Measurements from ENCODE around the gene UBE2E1.

UBE2E1 gene

GRCh38 chr3:23795096-23795495 lies 10.7 kb upstream of the UBE2E1 start:
- DNase-seq (ENCODE audit: low read depth in 4 of 4, low spot score in 1 of 4), result no peak

- DNase-seq (ENCODE audit: low read depth in 4 of 4, low spot score in 1 of 4), result no peak
Measured at GRCh38 chr3:23796518-23796917, 9.2 kb upstream of the UBE2E1 start.

- no peak for DNase-seq (ENCODE audit: low read depth in 4 of 4, low spot score in 1 of 4)
Measured at GRCh38 chr3:23797491-23797890, 8.3 kb upstream of the UBE2E1 start.

DNA sequence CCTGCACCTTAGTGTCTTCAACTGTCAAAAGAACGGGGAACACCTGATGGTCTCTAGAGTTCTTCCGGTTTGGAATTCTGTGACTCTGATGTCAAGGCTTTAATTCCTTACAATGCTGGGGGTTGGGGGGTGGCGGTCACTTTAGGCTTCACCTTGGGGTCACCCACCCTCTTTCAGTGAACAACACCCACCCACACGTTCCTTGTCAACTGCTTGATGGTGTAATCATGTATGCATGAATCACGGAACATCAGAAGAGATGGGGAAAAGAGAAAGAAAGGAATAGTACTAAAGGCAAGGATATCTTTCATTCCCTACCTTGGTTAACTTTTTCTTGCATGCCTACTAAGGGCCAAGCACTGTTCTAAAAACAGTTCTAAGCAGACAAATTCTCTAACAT lies 7.3 kb upstream of the UBE2E1 start:
- DNase-seq (ENCODE audit: low read depth in 4 of 4, low spot score in 1 of 4), result no peak

GRCh38 chr3:23798876-23799275 lies 6.9 kb upstream of the UBE2E1 start:
- DNase-seq (ENCODE audit: low read depth in 4 of 4, low spot score in 1 of 4), result no peak

- DNase-seq (ENCODE audit: low read depth in 4 of 4, low spot score in 1 of 4), result no peak
Measured at GRCh38 chr3:23800731-23801130, 5.0 kb upstream of the UBE2E1 start.

DNA sequence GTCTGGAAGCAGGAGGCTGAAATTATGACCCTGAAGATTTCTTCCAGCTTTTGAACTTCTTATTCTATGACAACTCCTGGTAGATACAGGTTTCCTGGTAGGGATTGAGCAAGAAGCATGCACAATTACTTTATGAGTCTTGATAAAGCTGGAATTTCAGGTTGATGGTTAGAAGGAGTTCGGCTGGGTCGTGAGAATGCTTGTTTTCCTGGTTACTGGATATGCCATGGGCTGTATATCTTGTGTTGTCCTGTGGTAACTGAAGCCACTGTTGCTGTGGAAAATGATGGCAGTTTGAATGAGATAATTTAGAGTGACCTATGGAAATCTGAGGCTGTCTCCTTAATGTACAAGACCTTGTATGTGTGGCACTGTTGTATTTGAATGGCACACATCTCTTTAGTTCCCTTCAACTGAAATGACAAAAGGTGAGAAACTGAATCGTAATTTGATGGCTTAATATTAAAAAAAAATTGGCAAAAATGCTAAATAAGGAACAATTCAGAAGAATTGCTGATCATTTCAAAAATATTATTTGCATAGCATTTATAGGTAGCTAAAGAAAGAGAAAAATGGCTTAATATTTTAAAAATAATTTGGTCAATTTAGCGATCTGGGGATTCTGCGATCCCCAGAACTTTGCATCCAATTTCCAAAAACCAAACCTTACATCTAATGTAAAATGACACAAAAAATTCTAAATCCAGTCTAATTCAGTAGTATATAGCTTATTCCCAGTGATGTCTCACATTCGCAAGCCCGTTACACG lies 1.1 kb upstream of the UBE2E1 start:
- no peak for DNase-seq (ENCODE audit: low read depth in 4 of 4, low spot score in 1 of 4)

- no peak for DNase-seq (ENCODE audit: low read depth in 4 of 4, low spot score in 1 of 4)
Measured at GRCh38 chr3:23805210-23805632, 534 bp upstream of the UBE2E1 start.

DNA sequence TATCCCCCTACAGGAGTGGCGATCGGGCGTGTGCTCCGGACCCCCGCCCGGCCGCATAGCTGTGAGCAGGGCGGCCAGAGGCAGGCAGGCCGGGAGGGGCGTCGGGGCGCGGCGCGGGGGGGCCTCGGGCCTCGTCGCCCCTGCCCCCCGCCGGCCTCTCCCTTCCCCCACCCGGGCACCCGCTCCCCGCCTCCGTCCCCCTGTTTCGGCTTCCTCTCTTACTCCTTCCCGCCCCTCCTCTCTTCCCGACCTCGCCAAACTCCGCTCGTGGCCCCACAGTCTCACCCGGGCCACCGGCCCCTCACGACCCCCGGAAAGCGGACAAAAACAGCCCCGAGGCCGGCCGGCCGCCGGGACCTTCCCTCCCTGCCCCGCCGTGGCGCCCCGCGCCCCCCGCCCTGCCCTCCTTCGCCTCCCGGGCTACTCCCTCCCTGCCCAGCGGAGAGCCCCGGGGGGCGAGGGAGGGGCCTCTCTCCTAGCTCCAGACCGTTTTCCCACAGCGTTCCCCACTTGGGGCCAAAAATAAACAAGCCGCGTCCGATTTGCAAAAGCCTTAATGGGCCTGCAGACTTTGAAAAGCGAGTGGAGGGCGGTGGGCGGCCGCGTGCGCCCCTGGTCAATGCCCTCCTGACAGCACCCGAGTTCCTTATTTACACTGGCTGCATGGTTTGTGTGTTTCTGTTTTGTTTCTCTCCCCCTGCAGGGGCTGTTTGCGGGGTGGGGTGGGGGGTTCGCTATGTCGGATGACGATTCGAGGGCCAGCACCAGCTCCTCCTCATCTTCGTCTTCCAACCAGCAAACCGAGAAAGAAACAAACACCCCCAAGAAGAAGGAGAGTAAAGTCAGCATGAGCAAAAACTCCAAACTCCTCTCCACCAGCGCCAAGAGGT lies 1.0 kb downstream of the UBE2E1 start:
- DNase-seq (ENCODE audit: low read depth in 4 of 4, low spot score in 1 of 4), result no peak

GRCh38 chr3:23807424-23808015 lies 1.8 kb downstream of the UBE2E1 start:
- DNase-seq (ENCODE audit: low read depth in 4 of 4, low spot score in 1 of 4), result no peak

DNA sequence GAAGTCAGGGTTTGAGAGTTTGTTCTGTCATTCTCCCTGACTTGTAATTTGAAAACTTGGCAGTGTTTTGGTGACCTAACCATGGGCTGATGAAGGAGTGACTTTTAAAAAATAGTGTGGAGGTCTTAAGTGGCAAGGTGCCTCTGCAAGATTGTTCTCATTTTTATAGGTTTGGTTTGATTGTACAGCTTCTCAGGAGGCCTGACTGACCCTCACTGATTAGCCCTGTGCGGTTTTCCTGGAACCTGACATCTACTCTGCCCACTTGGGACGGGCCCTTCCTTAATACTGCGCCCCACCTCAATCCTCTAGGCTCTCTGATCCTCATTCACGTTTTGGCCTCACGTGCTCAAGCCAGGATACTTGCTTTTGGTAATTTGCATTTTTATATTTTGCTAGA lies 2.8 kb downstream of the UBE2E1 start:
- DNase-seq (ENCODE audit: low read depth in 4 of 4, low spot score in 1 of 4), result no peak

- DNase-seq (ENCODE audit: low read depth in 4 of 4, low spot score in 1 of 4), result no peak
Measured at GRCh38 chr3:23809294-23809693, 3.5 kb downstream of the UBE2E1 start.

DNA sequence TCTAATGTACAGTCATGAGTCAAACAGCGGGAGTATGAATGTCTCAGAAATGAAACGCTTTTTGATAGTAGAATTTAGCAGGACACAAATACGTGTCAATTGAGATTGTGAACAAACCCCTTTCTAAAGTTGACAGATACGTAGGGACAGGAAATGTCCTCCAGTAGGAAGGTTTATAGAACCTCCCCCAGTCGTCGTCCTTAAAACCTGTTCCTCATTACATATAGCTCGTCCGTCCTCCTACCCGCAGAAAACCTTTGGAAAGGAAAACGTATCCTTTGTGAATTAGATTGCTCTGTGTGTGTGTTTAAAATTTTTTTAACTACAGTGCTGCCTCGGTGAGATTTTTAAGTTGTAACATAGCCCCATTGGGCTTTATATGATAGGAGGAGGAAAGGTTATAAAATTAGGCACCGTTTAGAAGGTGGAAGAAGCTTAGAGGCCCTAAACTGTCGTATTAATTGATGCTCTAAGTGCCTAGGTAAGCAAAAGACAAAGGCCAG lies 4.1 kb downstream of the UBE2E1 start:
- no peak for DNase-seq (ENCODE audit: low read depth in 4 of 4, low spot score in 1 of 4)

DNA sequence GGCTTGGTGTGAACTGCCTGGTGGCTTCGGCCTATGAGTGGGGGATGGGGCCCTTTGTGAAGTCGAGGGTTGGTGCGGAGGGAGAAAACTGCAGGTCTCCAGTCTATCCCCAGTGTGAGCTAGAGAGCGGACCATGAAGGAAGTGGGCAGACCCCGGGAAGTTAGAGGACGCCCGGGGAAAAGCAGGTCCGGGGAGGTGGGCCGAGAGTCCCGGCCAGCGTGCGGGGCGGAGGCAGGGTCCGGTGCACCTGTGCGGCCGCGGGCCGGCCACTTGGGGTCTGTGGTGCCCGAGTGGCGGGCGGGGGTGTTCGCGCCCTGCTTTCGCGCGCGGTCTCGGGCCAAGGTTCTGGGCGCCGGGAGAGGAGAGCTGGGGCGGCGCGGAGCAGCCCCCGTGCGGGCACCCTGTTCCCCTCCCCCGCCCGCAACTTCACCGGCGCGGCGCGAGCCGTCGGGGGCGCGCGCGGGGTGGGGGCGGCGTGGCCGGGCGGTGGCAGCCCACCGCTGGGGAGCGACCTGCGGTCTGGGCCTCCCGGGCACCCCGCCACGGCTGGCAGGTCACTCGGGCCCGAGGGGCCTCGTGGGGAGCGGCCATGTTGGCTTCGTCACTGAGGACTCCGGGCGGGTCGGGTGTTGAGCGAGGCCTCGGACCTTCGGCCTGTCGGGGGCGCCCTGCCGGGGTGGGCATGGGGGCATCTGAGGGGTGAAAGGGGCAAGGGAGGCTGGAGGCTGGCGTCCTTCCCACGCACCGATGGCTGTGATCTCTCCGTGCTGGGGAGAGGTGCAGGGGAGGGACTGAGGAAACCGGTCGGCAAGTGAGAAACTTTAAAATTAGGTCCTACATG lies 4.8 kb downstream of the UBE2E1 start:
- peak in 3 of 4 experiments; percentile 22 to 31 (median 29) for DNase-seq (ENCODE audit: low read depth in 4 of 4, low spot score in 1 of 4)

GRCh38 chr3:23811185-23811527 lies 5.4 kb downstream of the UBE2E1 start:
- DNase-seq (ENCODE audit: low read depth in 4 of 4, low spot score in 1 of 4), result no peak

DNA sequence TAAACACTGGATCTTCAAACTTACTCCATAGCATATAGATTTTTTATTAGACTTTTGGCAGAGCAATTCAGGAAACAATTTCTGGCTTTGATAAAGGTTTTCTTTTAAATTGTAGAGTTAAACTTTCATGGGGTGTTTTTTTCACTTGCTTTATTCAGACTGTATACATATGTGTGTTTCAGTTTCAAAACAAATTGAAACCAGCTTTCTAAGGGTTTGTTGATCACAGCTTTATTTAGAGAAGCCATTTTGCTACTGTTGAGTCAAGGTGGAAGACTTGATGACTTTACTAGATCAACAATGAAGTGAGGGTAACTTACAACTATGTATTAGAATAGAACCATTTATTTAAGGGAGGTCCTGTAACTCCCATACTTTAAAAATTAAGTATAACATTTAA lies 6.2 kb downstream of the UBE2E1 start:
- DNase-seq (ENCODE audit: low read depth in 4 of 4, low spot score in 1 of 4), result no peak

- no peak for DNase-seq (ENCODE audit: low read depth in 4 of 4, low spot score in 1 of 4)
Measured at GRCh38 chr3:23815879-23816278, 10.1 kb downstream of the UBE2E1 start.

DNA sequence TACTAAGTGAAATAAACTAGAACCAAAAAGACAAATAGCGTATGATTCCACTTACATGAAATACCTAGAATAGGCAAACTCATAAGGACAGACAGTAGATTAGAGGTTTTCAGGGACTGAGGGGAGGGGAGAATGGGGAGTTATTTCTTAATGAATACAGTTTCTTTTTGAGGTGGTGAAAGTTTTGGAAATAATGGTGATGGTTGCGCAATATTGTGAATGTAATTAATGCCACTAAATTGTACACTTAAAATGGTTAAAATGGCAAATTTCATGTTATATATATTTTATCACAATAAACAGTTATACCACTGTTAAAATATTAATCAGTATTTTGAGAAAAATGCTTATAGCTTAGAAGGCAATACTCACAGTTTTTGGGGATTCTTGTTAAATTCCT lies 11.0 kb downstream of the UBE2E1 start:
- no peak for DNase-seq (ENCODE audit: low read depth in 4 of 4, low spot score in 1 of 4)

- no peak for DNase-seq (ENCODE audit: low read depth in 4 of 4, low spot score in 1 of 4)
Measured at GRCh38 chr3:23817508-23818223, 11.9 kb downstream of the UBE2E1 start.

- no peak for DNase-seq (ENCODE audit: low read depth in 4 of 4, low spot score in 1 of 4)
Measured at GRCh38 chr3:23819599-23820360, 14.0 kb downstream of the UBE2E1 start.
